Testis (tissue), 3 donors: ENCODE results near the gene WFDC12. TPM values are rescaled to one million over a fixed set of nuclear protein-coding genes. Genes with fewer than 3 reads are reported as not detected.

Experiments
- DNase-seq: peaks from one replicate; pipeline ENCODE4 v3.0.0-alpha.2; 2019
- H3K27ac ChIP-seq, 2 donors: fragments of 200-600 bp; sonication (generic); one replicate each; pipeline ENCODE4 v1.5.1; 2019
- H3K27me3 ChIP-seq: fragments of 200-600 bp; sonication (generic); one replicate; pipeline ENCODE4 v1.5.1; 2019
- H3K36me3 ChIP-seq: fragments of 200-600 bp; sonication (generic); one replicate; pipeline ENCODE4 v1.5.1; 2017; ENCODE audit warnings: low read depth; ENCODE audit errors: missing control alignments
- H3K4me1 ChIP-seq: fragments of 200-600 bp; sonication (generic); one replicate; pipeline ENCODE4 v1.5.1; 2019
- H3K4me3 ChIP-seq, 2 donors: fragments of 200-600 bp; sonication (generic); one replicate each; pipeline ENCODE4 v1.5.1; 2017 to 2019
- H3K9me3 ChIP-seq: fragments of 200-600 bp; sonication (generic); one replicate; pipeline ENCODE4 v1.5.1; 2017
- CTCF ChIP-seq, 3 experiments: fragments of 450-650 bp in 2 of 3; fragments of 200-600 bp in 1 of 3; sonication (generic) in 1 of 3; IDR thresholded peaks; one replicate each; pipeline ENCODE4 v1.5.1; 2016 to 2019; ENCODE audit warnings: antibody characterized with exemption in 3 of 3, mild to moderate bottlenecking in 2 of 3, moderate library complexity in 1 of 3
- POLR2A ChIP-seq: fragments of 450-650 bp; IDR thresholded peaks from one replicate; pipeline ENCODE4 v1.6.1; 2017; ENCODE audit warnings: antibody characterized with exemption, mild to moderate bottlenecking, moderate library complexity
- WGBS, 2 donors: methylation state at CpG; one replicate each; pipeline ENCODE4 v1.1.5; 2018; 5-methylcytosine and 5-hydroxymethylcytosine counted together
- intact Hi-C: fragments of 100-400 bp; cut with DNase I; formaldehyde crosslinking; loops from one replicate; pipeline ENCODE4 v1.15.1; 2023; ENCODE audit warnings: low total_unique reads
- polyA plus RNA-seq: library from polyadenylated mRNA; stranded (reverse); fragments of 350-450 nt; fragmentation: Illumina TruSeq; extraction: RNeasy Lipid Tissue Mini Kit (QIAGEN cat#74804); gene quantifications from one replicate; pipeline ENCODE4 v1.2.3, GENCODE V29; 2014; ENCODE audit warnings: low read depth, low replicate concordance; ENCODE audit not compliant: insufficient read depth
- total RNA-seq, 2 donors: library from RNA; depleted of rRNA; stranded (reverse); fragments of >200 nt; gene quantifications; one replicate each; pipeline ENCODE4 v1.2.3, GENCODE V29; 2016

Gene WFDC12
- total and polyA plus RNA-seq, 3 donors from 2014 or later = not detected

- peak; percentile 55 for DNase-seq
- Histone ChIP-seq H3K36me3 (no peaks in the 10 kb centered on the region), H3K27me3 (no peaks in the 10 kb centered on the region)
Observed at GRCh38 chr20:45098103-45098773, 26.0 kb downstream of the WFDC12 start.

GRCh38 chr20:45097485-45098102, 26.7 kb downstream of the WFDC12 start:
- no peak overlapping the region for H3K27ac ChIP-seq
- peak; percentile 76 for DNase-seq
- no peaks in the 10 kb centered on the region for H3K4me1 ChIP-seq
- H3K36me3 ChIP-seq = no peaks in the 10 kb centered on the region
- H3K27me3 ChIP-seq = no peaks in the 10 kb centered on the region
- intact Hi-C loops = no loop called here
- 22 to 23% methylated on average over 27 to 55 of the region's 56 CpGs for WGBS, 2 donors
- peak overlapping the region; percentile 34 to 59 for H3K4me3 ChIP-seq
- peak in 2 of 3 experiments; percentile 32 to 50 for TF ChIP-seq CTCF (IDR thresholded peaks at IDR 0.05)
- no peak for TF ChIP-seq POLR2A
- H3K9me3 ChIP-seq = no peaks in the 10 kb centered on the region

More at GRCh38 chr20:45098103-45098773, 26.0 kb downstream of the WFDC12 start:
- Histone ChIP-seq H3K4me3 (peak overlapping the region; percentile 34 to 59), H3K9me3 (no peaks in the 10 kb centered on the region), H3K27ac (no peak overlapping the region), H3K4me1 (no peaks in the 10 kb centered on the region)
- TF ChIP-seq POLR2A (no peak), CTCF (IDR thresholded peaks at IDR 0.05) (no peak)
- intact Hi-C loops = no loop called here
- 5% methylated on average over 79 of the region's 91 CpGs; no CpG with 5 or more reads in 1 of the 2 donors for WGBS, 2 donors

GRCh38 chr20:45096781-45097180, 27.5 kb downstream of the WFDC12 start:
- no peak for DNase-seq
- Histone ChIP-seq H3K4me1 (no peaks in the 10 kb centered on the region), H3K27me3 (no peaks in the 10 kb centered on the region), H3K9me3 (no peaks in the 10 kb centered on the region), H3K4me3 (no peak overlapping the region), H3K27ac (no peak overlapping the region), H3K36me3 (no peaks in the 10 kb centered on the region)
- TF ChIP-seq POLR2A = no peak
- no peak for TF ChIP-seq CTCF (IDR thresholded peaks at IDR 0.05)
- WGBS, 2 donors = 60 to 62% methylated on average over 9 of the region's 9 CpGs
- intact Hi-C loops = no loop called here

- H3K4me1 ChIP-seq = no peaks in the 10 kb centered on the region
- no peak overlapping the region for H3K27ac ChIP-seq
- no peaks in the 10 kb centered on the region for H3K36me3 ChIP-seq
- intact Hi-C loops = no loop called here
- peak; percentile 78 for DNase-seq
- H3K27me3 ChIP-seq = no peaks in the 10 kb centered on the region
- no peaks in the 10 kb centered on the region for H3K9me3 ChIP-seq
- no peak overlapping the region for H3K4me3 ChIP-seq
- TF ChIP-seq POLR2A (no peak), CTCF (IDR thresholded peaks at IDR 0.05) (peak in 2 of 3 experiments; percentile 54 to 71)
- WGBS, 2 donors = 15 to 24% methylated on average over 7 of the region's 7 CpGs
Observed at GRCh38 chr20:45095805-45096238, 28.4 kb downstream of the WFDC12 start.
